ENCODE measurements around the gene PARK7.
A peak's percentile ranks its signal among the peaks of the same experiment; 100 is the strongest.

PARK7 gene

DNA sequence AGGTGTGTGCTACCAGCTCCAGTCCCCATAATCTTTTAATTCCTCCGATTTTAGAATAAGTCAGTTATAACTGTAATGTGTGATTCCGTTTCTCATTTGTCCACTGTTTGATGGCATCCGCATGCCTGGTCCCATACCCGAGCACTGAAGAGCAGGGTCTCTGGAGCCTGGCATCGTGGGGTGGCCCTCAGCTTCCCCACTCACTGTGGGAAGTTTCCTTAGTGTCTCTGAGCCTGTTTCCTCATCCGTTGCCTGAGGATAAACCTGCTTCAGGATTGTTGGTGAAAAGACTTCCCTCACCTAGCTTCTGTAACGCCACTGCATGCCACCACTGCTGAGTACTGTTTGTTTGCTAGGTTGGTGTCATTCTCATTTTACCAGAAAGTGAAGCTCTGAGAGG, 19.5 kb downstream of the PARK7 start:
- no peak for FAIRE-seq

DNA sequence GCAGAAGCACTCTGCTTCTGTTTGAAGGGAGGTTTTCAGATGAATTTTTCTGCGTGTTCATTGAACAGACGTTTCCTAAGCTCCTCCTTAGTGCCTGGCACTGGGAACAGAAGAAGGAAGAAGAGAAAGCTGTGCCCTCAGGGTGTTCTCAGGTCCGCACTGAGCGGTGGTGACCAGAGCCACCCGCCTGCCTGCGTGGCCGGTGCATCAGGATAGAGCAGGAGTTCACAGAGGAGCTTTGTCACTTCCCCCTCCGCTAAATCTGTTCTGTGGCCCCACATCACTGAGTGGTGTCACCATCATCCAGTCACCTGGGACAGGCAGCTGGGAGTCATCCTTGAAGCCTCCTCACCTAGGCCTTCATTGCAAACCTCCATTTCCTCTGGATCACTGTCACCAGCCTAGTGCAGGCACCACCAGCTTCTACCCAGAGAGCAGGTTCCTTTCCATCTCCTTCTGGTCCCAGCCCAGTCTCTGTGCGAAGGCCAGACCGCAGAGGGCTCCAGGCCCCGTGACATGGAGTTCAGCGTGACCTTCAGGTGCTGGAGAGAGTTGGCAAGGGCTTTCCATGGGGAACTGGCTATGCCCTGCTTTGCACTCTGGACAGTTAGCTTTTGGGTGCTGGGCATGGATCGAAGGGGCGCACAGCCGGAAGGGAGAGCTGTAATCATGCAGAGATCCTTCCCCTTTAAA, 21.7 kb downstream of the PARK7 start:
- FAIRE-seq: no peak
- no peak for DNase-seq (ENCODE audit: low spot score)

More for the DNA sequence above, 19.5 kb downstream of the PARK7 start:
- DNase-seq (ENCODE audit: low spot score): no peak

DNA sequence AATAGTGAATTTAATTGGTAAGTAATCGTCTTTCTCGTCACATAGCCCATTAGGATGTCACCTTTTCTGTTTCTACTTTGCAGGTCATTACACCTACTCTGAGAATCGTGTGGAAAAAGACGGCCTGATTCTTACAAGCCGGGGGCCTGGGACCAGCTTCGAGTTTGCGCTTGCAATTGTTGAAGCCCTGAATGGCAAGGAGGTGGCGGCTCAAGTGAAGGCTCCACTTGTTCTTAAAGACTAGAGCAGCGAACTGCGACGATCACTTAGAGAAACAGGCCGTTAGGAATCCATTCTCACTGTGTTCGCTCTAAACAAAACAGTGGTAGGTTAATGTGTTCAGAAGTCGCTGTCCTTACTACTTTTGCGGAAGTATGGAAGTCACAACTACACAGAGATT, 23.3 kb downstream of the PARK7 start:
- FAIRE-seq (no peak), DNase-seq (ENCODE audit: low spot score) (no peak)

DNA sequence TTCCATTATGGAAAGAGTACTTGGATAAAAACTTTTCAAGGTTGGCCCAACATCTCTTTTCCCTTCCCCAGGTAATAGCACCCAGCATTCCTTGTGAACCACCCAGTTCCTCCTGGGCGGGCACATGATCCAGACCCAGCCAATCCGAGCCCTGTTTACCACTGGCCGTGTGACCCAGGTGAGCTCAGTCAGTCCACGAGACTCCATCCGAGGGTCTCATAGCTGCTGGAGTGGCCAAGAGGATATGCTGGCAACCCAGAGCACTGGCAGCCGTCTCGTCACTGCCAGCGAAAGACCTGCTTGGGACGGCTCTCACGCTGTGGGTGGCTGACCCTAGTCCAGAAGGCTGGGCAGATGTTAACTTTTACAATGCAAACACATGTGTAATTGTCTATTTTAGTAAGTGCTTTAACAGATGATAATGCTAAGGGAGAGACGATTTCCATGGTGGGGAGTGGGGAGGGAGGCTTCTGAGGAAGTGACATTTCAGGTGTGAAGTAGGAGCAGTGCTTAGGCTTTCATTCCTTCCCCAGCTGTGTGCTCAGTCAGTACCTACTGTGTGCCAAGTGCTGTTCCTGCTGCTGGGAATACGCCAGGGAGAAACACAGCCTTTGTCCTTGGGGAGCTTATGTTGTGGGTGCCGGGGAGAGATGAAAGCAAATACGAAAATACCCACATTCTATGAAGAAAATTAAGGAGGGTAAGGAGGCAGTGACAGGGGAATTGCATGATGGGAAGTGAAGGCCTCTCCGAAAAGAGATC, 24.5 kb downstream of the PARK7 start:
- DNase-seq (ENCODE audit: low spot score) (no peak), FAIRE-seq (no peak)

DNA sequence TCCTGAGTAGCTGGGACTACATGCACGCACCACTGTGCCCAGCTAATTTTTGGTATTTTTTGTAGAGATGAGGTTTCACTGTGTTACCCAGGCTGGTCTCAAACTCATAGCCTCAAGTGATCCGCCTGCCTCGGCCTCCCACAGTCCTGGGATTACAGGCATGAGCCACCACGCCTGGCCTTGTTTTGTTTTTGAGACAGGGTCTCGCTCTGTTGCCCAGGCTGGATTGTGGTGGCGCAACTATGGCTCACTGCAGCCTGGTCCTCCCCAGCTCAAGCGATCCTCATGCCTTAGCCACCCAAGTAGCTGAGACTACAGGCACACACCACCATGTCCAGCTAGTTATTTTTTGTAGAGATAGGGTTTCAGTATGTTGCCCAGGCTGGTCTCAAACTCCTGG, 26.0 kb downstream of the PARK7 start:
- no peak for DNase-seq (ENCODE audit: low spot score)
- FAIRE-seq: no peak

DNA sequence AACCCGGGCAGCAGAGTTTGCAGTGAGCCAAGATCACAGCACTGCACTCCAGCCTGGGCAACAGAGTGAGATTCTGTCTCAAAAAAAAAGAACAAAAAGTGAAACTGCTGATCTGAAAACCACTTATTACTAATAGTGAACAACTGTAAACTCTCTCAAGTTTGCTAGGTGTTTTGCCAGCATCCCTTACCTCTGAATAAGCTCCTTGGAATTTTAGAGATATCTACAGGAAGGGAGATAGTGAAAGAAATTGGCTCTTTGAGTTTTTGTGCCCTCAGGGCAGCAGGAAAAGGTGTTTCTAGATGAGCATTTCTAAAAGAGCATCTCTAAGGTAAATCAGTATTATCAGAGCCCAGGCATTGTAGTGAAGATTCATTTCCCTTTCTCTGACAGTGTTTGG, 27.1 kb downstream of the PARK7 start:
- DNase-seq (ENCODE audit: low spot score): no peak

DNA sequence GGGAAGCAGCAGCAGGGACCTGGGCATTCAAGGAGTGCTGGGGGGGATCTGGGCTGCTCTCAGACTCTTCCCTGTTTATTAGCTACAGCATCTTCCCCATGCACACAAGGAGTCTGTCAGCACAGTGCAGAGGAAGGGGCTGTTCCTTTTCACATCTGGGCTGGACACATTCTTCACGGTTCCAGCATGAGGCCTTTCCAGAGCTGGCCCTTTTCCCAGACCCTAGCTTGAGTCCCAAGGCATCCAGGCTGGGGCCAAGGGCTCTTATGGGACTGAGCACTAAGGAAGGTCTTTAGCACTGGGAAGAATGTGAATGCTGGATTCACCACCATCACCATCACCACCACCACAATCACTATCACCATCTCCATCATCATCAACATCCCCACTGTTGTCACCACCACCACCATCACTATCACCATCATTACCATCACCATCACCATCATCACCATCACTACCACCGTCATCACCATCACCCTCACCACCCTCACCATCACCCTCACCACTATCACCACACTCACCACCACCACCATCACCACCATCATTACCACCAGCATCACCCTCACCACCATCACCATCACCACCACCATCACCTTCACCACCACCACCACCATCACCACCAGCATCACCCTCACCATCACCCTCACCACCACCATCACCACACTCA, 28.4 kb downstream of the PARK7 start:
- no peak for DNase-seq (ENCODE audit: low spot score)
- FAIRE-seq: no peak

More for the DNA sequence above, 27.1 kb downstream of the PARK7 start:
- no peak for FAIRE-seq

DNA sequence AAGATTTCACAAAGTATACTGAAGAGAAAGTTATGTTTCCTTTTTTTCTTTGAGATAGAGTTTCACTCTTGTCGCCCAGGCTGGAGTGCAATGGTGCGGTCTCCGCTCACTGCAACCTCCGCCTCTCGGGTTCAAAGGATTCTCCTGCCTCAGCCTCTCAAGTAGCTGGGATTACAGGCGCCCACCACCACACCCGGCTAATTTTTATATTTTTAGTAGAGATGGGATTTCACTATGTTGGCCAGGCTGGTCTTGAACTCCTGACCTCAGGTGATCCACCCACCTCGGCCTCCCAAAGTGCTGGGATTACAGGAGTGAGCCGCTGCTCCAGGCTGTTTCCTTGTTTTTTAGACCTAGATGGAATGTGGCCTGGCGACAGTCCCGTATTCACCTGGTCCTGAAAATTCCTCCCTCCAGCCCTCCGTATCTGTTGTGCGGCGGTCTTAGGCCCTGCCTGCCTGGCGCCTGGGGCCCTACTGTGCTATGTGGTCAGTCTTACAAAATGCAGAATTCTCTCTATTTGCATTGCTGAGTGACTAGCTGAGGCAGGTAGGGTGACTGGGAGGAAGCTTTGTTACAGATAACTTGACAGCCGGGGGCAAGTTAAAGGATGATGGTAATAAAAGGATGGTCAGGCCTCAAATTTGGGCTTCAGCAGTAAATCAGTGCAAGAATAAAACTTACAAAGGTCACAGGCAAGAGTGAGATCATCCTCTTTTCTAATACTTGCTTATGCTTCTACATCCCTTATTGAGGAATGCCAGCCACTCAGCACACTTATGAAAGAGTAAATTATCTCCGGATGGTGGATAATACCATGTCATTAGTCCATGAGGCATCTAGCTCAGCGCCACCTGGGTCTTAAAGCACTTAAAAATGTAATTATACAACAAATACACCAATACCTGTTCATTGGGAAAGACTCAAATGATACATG, 30.3 kb downstream of the PARK7 start:
- FAIRE-seq (no peak), DNase-seq (ENCODE audit: low spot score) (no peak)

DNA sequence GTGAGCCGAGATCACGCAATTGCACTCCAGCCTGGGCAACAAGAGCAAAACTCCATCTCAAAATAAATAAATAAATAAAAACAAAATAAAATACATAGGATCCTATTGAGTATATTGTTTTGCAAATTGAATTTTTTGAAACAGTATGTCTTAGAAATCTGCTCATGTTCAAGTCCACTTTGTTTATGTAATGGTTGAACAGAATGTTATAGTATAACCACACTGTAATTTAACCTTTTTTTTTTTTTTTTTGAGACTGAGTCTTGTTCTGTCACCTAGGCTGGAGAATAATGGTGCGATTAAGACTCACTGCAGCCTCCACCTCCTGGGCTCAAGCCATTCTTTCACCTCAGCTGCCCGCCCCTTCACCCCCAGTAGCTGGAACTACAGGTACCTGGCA, 31.4 kb downstream of the PARK7 start:
- FAIRE-seq (no peak), DNase-seq (ENCODE audit: low spot score) (no peak)

DNA sequence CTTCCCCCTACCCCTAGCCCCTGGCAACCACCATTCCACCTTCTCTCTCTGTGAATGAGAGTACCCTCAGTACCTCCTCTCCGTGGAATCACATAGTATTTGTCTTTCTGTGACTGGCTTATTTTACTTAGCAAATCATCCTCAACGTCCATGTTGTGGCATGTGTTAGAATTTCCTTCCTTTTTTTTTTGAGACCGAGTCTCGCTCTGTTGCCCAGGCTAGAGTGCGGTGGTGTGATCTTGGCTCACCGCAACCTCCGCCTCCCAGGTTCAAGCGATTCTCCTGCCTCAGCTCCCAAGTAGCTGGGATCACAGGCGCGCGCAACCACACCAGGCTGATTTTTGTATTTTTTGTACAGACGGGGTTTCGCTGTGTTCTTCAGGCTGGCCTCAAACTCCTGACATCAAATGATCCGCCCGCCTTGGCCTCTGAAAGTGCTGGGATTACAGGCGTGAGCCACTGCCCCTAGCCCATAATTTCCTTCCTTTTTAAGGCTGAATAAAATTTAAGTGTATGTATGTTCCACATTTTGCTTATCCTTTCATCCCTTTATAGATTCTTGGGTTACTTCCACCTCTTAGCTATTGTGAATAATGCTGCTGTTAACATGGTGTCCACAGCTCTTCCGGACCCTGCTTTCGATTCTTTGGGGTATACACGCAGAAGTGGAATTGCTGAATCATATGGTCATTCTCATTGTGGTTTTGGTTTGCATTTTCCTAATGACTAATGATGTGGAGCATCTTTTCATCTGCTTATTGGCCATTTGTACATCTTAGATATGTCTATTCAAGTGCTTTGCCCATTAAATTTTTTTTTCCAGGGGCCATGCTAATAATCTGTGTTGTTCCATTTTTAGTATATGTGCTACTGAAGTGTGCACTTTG, 32.3 kb downstream of the PARK7 start:
- DNase-seq (ENCODE audit: low spot score) (no peak), FAIRE-seq (no peak)

DNA sequence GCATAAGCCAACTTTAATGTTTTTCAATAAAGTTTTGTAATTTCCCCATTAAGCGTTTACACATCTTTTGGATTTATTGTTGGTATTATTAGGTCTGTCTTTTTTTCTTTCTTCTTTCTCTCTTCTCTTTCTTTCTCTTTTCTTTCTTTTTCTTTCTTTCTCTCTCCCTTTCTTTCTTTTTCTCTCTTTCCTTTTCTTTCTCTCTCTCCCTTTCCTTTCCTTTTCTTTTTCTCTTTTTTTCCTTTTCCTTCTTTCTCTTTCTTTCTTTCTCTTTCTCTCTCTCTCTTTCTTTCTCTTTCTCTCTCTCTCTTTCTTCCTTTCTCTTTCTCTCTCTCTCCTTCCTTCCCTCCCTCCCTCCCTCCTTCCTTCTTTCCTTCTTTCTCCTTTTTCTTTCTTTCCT, 33.3 kb downstream of the PARK7 start:
- DNase-seq (ENCODE audit: low spot score) (no peak), FAIRE-seq (no peak)

DNA sequence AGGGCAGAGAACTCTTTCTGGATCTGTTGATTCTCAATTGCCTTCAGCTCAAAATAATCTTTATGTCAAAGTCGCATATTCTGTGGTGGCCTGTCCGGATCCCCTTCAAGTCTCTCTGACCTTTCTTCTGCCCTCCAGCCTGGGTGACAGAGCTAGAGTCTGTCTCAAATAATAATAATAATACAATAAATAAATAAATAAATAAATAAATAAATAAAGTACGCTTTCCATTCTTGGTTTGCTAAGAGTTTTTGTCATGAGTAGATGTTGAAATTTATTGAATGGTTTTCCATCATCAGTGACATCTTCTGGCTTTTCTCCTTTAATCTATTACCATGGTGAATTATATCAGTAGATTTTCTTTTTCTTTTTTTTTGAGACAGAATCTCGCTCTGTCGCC, 33.9 kb downstream of the PARK7 start:
- no peak for DNase-seq (ENCODE audit: low spot score)
- no peak for FAIRE-seq

DNA sequence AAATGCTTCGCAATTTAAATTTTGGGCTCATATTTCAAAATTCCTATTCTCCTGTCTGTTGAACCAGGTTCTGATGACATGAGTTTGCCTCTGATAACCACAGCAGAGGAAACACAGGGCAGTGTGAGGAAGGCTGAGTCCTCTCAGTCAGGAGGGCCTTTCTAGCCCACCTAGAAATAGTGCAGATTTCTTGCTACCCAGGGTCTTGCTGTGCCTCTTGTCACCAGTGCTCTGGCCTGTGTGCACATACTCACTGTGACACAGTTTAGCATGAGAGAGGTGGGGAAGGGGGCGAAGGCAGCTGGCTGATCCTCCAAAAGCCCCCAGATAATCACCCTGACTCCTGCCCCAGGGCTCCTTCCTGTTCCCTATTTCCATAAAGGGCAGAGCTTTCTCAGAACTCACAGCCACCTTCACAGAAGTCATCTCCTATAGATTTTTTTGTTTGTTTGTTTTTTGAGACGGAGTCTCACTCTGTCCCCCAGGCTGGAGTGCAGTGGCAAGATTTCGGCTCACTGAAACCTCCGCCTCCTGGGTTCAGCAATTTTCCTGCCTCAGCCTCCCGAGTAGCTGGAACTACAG, 40.9 kb downstream of the PARK7 start:
- FAIRE-seq (no peak), DNase-seq (ENCODE audit: low spot score) (no peak)

DNA sequence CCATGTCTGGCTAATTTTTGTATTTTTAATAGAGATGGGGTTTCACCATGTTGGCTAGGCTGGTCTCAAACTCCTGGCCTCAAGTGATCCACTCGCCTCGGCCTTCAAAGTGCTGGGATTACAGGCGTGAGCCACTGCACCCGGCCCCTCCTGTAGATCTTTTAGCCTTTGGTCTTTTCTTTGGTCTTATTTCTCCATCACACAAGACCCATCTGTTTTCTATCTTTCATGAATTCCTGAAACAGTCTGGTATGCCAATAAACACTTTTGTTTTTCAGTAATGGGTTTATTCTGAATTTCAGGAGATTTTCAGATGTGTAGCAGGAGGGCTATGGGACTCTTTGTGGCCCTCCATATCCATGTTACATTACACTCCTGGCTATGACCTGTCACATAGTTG, 41.4 kb downstream of the PARK7 start:
- DNase-seq (ENCODE audit: low spot score) (no peak), FAIRE-seq (no peak)

DNA sequence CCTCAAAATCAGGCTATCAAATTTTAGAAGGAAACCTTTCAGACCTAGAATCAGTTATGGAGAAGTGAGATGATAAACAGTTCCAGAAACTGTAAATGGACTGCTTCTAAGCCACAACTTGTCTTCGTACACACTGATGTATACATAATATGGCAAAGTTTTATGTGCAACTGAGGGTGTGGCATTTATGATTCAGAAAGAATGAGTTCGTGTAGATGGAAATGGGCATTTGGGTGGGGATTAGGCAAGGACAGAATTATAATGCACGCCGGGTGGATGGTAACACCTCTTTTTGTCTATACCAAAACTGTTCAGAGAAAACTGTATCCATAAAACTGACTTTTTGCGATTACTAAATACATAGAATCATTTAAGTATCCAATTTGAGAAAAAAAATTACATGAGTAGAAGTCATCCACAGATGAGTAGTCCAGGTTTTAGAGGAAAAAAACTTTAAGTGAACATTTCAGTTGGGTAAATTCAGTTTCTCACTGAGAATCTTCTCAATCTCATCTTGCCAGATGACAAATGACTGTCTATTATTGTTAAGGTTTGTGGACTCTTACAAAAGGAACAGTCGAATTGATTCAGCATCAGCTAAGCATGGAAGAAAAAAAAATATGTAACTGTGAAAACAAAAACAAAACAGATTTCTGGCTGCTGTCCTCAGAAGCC, 42.1 kb downstream of the PARK7 start:
- FAIRE-seq (no peak), DNase-seq (ENCODE audit: low spot score) (no peak)

DNA sequence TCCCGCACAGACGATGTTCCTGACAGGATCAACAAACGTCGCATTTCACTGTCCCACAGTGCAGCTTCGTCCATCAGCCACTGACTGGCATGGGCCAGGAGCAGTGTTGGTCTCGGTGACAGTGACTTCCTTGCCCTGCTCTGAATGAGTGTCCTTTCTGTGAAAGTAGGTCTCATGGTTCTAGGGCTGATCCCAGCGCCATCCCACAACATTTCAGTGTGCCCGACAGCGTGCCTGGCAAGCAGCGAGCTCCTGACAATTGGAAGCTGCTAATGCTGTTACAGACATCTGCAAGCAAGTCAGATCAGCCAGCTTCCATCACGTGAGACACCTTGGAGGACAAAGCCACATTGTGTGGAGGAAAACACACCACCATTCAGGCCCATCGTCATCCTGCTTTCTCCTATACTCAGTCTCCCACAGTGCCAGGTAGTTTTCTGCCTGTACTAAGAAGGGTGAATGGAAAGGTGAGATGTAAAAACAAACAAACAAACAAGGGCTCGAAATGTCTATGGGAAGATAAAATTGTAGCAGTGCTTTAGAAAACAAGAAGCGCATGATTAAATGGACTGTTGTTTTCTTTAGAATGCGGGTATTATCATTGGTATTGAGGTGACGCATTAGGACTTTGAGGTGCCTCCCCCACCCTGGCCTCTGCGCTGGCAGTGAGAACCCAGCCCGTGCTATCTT, 42.7 kb downstream of the PARK7 start:
- no peak for FAIRE-seq
- no peak for DNase-seq (ENCODE audit: low spot score)

DNA sequence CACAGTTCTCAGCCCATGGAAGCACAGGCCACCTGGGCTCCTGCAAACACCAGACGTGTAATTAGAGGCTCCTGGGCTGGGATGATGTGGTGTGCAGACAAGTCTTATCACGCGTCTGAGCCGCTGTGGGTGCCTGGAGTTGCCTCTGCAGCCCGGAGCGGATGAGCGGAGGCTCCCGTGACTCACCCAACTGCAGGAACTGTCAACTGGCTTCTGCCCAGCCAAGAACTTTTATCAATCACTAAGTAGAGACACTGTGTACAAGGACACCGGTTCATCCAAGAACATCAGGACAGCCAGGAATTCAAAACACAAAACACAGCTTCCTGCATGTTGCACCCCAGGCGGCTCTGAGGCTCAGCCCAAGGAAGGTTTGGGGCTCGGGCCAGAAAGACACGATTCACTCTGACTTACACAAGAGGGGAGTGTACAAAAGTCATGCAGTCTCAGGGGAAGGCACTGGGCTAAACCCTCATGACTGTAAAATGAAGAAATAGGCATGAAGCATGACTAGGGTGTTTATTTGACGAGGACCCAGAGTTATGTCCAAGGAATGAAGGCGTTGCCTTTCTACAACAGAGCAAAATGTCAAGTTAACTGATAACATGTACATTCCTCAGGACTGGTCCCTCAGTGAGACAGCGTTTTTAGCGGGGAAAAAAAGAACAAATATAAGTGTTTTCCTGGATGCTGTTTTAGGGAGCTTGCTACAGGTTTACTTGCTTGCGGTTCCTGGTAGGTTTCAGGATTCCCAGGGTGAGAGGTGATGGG, 43.5 kb downstream of the PARK7 start:
- DNase-seq (ENCODE audit: low spot score) (peak; percentile 87), FAIRE-seq (peak; percentile 85)
